Stromal cell of bone marrow (primary cell): ENCODE measurements around the gene GRAMD4.

Source experiments
- DNase-seq: peaks from one replicate; pipeline ENCODE4 v3.0.0-alpha.2; 2012; ENCODE audit warnings: low read depth

Gene GRAMD4

DNA sequence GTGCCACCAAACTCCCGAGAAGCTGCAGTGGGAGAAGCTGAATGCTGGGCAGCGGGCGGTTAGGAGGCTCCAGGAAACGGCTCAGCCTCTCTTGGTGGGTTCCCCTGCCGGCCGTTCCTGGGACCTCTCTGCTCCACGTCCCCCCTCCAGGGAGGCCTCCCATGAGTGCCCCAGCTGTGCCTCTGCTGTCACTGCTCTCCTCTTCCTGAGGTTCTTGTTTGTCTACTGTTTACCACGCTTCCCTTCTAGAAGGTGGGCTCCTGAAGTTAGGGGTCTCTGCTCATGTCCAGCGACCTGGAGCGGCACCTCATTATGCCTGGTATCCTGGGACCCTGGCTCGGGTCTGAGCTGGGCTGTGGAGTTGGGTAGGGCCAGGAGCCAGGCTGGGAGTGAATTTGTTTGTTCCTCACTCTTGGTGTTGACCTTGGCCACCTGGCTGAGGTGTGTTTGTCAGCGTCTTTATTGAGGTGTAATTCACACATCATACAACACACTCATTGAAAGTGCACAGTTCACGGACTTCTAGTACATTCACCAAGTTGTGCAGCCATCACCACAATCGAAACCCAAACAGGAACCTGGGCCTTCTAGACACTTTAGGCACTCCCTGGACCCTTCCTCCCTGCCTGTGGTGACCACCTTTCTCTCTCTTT, 37.8 kb upstream of the GRAMD4 start:
- no peak for DNase-seq

DNA sequence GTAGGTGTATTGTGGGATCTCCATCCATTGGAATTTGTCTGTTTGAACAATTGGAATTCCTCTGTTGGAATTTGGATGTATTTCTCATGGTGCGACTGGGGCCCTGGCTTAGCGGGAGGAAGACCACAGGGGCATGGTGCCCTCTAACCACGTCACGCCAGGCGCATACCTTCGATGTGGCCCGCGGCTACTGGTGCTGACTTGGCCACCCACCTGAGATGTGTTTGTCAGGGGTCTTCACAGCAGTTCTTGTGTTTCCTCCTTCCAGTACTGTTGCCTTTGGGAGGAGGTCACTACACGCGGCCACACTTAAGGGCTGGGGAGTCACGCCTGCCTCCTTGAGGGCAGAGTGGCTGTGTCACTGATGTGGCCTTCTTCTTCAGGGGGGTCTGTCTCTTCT, 36.6 kb upstream of the GRAMD4 start:
- DNase-seq, result no peak

DNA sequence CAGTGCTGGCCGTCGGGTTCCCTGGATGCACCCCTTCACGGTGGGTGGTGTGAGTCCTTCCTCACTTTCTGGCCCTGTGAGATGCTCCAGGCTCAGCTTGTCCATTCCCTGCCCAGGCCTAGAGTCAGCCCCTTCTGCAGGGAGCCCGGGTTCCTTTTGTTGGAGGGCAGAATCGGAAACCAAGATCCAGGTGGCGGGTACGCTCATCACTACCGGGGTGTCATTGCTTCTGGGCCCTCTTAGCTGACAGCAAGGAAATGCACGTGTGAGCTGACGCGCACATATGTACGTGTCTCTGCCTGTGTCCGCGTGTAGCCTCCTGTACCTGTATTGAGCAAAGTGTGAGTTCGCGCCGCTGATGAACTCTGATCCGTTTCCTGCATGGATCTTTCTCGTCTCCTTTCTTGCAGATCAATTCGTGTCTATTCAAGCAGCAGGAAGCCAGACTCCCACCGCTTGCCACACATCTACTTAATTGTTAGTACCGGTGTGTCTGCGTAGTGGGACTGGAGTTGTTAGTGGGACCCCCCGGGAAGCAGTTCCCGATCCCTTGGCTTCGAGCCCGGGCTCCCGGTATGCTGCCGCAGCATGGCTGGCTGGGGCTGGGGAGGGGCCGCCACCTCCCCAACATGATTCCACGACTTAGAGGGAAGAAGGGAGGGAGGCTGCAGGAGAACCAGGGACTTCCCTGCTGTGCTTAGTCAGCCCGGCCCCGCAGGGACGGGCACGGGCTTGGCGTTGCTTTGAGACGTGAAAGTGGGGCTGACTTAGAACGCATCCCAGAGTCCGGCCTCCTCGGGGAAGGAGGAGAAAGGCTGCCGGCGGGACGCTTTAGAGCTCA, 35.9 kb upstream of the GRAMD4 start:
- no peak for DNase-seq

DNA sequence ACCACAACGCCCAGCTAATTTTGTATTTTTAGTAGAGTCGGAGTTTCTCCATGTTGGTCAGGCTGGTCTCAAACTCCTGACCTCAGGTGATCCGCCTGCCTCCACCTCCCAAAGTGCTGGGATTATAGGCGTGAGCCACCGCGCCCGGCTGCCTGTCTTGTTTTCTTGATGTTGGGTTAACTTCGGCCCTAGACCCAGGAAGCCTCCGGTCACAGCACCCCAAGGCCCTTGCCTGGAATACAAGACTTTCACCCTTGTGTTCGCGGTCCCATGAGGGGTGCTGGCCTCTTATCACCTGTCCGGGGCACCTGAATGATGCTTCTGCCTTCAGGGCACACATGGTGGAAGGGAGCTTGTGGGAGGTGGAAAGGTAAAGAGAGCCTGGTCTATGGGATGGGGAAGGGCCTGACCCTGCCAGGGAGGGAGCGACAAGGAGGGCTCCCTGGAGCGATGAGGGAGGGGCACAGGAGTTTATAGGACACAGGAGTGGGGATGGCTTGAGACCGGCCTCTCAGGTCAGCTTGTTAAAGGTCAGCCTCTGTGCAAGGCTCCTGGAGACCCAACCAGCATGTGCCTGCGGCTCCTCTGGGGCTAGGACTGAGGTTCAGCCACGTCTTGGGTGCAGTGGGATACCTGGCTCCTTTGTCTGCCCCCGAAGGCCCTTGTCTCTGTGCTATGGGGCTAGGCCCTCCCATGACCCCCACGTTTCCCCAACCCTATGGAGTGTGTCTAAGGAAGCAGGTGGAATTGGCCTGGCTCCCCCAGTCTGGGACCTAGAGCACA, 34.7 kb upstream of the GRAMD4 start:
- no peak for DNase-seq

DNA sequence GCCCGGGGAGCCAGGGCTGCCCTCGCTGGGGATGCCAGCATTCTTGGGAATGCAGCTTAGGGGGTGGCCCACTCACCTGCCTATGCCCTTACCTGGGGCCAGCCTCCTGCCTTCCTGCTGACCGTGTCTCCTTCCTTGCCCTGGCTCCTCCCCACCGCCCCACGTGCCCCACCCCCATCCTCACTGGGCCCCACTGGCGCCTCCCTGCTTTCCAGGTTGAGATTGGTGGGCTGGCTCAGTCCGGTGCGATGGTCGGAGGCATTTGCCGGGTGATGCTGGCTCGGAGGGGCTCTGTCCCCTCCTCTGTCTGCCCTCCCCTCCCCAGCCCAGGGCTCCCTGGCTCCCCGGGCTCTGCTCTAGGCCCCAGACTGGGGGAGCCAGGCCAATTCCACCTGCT, 34.1 kb upstream of the GRAMD4 start:
- DNase-seq, result no peak

DNA sequence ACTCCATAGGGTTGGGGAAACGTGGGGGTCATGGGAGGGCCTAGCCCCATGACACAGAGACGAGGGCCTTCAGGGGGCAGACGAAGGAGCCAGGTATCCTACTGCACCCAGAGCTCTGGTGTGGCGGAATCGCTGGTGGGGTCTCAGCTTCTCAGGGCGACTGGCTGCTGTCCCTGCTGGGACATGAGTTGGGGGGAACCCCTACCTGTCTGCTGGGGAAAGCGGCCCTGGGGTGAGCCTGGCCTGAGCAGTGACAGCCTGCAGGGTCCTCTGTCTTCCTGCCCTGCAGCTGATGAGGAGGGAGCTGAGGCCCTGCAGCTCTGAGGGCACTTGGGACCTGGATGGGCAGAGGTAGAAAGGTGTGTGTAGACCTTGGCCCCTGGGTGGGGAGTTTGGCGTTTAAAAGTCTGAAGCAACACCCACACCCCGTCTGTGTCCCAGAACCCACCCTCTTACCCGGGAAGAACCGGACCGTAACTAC, 33.6 kb upstream of the GRAMD4 start:
- no peak for DNase-seq

DNA sequence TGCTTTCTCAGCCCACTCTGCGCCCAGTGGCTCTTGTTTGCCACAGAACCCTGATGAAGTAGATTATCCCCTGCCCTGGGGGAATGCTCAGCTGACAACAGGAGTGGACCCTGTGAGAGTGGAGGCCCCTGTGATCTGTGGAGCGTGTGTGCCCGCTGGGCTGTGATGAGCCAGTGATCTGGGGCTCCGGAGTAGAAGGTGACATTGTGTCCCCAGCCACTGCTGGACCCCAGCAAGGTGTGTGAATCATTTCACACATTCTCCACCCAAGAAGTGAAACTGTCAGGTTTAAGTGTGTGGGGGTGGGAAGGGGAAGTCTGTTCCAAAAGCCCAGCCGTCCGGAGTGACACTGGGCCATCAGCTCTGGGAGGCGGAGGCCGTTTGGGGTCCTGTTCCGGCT, 33.1 kb upstream of the GRAMD4 start:
- no peak for DNase-seq

DNA sequence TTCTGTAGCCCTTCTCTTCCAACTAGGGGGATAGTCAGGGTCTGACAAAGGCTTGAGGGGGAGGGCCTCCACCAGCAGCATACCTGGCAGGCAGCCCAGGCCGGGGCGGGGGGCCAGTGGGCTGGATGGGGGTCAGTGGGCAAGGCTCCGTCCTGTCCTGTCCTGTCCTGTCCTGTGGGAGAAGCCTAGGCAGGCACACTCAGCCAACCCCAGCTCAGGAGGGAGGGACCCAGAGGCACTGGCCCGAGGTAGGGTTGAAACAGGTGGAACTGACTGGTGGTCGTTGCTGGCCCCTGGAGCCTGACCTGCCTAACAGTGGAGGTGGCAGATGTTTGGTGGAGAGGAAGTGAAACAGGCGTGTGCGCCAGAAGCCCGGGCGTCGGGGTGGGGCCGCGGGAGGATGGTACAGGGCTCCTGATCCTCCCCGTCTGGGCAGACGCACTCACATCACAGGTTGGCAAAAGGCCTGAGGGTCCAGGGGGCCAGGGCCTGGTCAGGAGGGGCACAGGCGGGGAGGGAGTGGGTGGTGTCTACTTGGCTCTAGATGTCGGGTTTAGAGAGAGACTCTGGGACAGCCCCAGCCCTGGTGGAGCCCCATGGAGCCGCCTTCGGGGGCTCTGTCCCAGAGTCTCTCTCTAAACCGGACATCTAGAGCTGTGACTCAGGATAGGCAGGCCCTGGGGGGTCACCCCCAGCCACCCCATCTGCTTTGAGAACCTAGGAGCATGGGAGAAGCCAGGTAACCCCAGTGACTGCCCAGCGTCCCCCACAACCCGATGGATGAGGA, 32.5 kb upstream of the GRAMD4 start:
- DNase-seq, result no peak

DNA sequence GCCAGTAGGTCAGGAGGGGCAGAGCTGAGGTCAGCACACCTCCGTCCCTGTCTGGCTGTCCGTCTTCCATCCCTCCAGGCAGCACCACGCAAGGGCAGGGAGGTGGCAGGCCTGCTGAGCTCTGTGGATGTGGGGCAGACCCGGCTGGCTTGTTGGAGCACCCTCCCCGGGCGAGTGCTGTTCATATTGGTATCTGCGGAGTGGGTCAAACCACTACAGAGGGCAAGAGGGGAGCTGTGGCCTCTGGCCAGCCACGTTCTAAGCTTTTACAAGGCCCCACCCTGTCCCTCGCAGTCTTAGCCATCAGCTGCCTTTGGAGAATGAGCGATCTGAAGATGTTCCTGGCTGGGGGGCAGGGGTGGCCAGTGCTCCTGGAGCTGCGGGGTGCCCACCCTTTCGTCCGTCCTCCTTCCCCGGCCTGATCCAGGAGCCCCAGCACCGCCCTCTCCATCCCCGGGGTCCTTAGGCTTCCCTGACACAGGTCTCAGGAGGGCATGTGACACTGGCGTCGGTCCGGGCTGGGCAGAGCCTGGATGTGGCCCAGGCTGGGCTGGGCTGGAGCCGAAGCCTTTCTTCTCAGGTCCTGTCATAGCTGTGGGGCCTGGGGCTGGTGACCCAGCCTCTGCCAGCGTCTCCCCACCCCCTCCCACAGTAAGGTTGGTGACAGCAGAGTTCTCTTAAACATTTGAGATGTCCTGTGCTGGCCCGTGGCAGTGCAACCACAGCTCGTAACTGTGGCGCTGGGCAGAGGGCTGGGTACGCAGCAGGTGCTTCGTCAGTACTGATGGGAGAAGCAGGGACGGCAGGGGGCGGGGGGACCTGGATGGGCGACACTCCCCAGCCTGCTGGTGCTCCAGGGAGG, 31.7 kb upstream of the GRAMD4 start:
- no peak for DNase-seq

DNA sequence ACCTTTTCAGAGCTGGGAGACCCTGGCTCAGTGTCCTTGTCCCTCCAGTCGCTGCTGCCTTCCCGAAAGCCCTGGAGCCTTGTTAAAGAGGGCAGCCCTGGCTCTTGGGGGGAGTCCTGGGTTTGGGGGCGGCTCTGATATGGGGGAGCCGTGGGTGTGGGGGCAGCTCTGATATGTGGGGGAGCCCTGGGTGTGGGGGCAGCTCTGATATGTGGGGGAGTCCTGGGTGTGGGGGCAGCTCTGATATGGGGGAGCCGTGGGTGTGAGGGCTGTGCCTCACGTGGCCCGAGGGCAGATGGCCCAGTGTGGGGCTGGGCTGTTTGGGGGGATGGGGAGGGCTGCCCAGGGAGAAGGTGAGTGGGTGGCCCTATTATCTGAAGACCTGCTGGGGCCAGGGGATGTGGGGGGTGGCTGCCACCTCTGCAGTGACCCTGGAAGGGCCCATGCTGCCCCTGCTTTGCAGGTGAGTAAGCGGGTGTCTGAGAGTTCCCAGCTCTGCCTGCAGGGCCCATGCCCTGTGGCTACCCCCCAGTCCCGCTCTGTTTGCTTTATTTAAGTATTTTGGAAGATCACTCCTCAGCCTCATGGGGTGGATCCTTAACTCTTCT, 30.9 kb upstream of the GRAMD4 start:
- DNase-seq, result no peak

DNA sequence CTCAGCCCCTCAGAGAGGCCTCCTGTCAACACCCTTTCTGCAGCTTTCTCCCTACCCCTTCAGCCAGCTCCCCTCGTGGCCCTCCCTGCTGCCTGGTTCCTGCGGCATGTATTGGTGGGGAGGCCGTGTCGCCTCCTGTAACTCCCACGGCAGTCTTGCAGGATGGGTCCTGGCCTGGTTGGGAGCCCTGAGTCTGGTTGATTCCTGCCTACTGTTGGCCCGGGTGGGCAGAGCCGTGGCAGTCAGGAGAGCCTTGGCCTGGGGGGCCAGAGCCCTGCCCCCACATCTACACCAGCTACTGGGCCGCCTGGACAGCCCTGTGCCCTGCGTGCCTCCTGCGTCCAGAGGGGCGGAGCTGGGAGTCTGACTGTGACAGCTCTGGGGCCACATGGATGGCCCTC, 30.3 kb upstream of the GRAMD4 start:
- DNase-seq, result no peak

DNA sequence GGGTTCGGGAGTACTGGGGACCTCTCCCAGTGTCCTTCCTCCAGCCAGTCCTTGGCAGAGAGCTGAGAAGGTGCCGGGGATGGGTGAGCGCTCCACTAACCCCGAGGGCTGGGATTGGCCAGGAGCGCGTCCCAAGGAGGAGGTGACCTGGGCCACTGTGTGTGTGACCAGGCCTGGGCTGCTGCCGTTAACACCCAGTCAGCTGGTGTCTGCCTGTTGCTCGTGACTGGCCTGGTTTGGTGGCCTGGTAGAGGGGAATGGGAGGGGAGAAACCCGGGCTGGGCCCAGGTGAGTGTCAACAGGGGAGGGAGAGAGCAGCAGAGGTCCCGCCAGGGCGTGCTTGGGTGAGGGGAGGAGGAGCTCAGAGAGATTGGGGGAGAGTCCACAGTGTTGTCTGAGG, 29.9 kb upstream of the GRAMD4 start:
- DNase-seq, result no peak

DNA sequence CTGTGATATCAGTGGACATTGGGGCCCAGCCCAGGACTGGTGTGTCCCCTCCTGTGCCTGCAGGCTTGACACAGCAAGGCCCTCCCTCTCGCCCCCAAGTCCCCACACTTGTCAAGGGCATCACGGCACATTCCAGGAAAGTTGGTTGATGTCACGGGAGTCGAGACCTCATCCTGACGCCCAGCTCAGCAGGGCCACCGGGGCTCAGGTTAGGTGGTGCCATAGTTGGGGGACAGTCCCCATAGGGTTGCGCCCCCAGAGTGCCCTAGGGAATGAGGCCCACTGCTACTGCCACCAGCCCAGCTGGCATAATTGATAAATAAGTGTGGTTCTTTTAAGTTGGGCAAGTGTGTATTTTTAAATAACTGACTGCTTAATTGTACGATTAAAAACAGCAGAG, 28.3 kb upstream of the GRAMD4 start:
- no peak for DNase-seq

DNA sequence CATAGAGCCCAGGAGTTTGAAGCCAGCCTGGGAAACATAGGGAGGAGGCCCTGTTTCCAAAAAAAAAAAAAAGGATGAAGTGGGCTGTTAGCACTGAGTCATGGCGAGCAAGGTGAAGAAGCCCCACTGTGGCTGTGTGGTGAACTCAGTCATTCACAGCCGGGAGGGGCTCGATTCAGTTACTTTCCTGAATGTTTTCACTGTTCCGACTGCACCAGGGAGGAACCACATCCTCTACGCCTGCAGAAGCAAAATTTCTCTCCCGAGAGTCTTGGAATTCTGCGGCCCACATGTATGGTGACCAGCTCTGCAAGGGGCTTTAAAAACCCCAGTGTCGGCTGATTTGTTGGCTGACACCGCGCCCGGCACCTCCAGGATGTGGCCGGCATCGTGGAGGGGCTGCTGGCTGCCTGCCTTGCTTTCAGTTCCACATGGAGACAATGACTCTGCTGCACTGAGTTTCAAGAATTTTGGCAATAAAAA, 27.8 kb upstream of the GRAMD4 start:
- peak; percentile 63 for DNase-seq

DNA sequence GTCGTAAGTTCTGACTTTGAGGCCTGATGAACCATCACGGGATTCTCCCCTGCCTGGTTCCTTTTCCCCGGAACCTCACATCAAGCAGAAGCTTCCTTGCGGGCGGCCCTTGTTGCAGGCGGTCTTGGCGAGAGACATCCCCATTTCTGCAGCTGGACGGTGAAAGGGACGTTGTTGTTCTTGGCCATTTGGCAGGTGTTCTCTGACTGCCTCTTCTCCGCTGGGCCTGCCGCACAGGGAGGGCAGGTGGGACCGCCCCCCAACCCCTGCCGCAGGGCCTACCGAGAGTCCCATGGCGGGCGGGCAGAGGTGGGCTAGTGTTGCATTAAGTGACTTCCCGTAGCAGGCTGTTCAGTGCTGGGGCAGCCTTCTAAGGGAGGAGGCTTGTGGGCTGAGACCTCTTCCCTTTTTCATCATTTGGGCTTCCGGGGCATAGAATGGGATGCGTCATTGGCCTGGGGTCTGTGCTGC, 26.9 kb upstream of the GRAMD4 start:
- DNase-seq, result no peak

DNA sequence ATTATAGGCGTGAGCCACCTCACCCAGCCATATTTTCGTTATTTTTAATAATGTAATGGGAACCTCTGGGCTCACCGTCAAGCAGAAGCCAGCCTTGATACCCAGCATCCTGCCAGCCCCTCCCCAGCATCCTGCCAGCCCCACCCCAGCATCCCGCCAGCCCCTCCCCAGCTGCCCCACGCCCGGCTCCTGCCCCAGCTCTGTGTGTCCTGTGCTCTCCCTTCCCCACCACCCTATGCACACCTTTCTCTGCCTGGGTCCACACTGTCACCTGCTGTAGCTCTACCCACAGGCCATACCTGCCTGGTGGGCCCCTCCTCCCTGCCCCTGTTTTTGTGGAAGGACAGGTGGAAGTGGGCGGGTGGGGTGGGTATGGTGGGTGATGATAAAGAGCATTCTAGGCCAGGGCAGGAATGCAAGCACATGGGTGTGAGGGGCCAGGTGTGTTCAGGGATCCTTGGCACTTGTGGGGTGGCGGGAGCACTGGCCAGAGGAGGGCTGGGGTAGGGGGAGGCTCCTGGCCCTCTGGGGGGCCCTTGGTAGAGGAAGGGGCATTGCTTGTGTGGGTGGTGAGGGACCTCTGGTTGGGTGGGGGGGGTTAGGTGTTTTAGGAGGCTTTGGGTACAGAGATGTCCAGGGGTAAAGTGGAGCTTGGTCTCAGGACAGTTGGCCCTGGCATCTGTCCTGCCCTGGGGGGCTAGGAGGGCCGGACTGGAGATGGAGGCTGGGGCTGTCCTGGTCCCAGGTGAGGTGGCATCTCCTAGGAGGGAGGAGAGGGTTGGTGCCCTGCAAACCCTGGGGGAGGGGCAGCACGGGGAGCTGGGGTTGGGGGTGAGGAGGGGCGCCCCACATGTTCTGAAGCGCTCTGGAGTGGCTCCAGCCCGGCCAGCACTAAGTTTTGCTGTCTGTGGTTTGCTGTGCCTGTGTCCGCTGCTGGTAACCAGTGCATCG, 25.9 kb upstream of the GRAMD4 start:
- DNase-seq, result no peak

DNA sequence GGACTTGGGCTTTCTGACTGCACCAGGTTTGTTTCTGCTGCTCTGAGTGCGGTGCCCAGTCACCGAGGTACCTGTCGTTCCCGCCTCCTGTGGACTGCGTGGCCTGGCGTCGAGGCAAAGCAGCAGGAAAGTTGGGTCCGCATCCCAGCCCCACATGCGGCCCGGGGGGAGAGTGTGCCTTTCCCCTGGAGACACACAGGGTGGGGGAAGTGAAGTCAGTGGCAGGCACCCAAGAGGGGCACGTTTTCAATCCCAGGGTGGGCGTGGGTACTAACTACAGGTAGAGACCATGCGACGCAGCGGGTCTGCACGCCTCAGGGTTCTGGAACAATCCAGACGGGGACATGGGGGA, 25.3 kb upstream of the GRAMD4 start:
- DNase-seq, result no peak

DNA sequence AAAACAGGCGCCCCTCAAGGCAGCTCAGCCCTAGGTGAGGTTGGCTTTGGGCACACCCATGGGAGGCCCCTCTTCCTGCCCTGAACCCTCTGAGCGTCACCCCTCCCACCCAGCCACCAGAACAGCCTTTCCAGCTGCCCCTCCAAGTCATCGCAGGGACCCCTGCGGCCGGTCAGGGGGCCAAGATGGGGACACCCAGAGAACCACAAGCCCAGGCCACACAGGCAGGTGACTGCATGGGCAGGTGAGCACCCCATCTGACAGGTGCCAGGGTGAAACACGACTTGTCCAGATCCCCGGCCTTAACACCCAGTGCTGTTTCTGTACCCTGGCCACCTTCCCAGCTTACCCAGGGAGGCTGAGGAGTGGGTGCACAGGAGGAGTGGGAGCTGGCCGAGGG, 24.6 kb upstream of the GRAMD4 start:
- DNase-seq, result no peak

DNA sequence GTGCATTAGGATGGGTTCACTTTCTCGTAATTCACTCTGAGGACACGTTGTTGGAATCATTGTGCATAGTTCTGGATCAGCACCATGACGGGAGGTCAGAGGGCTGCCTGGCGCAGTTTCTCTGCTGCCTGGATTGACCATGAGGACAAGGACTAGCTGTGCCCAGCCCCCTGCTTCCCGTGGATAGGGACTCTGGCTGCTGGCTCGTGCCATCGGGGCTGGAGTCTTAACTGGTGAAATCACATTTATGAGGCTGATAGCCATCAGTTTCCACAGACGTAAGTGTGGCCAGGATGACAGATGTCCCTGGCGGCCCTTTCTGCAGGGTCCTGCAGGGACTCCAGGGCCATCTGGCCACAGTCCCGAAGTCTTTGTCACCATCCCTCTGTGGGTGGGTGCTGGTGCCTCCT, 24.1 kb upstream of the GRAMD4 start:
- DNase-seq, result no peak
